ENCODE results near the gene CELSR1.
"Not testable (repeated sequence)": the region's sequence is repeated elsewhere in the genome, so short reads cannot be mapped to it uniquely, and the experiment has no call there.

Gene CELSR1

GRCh38 chr22:46415776-46416519 is 121.5 kb downstream of the CELSR1 start:
- no peak for DNase-seq

DNA sequence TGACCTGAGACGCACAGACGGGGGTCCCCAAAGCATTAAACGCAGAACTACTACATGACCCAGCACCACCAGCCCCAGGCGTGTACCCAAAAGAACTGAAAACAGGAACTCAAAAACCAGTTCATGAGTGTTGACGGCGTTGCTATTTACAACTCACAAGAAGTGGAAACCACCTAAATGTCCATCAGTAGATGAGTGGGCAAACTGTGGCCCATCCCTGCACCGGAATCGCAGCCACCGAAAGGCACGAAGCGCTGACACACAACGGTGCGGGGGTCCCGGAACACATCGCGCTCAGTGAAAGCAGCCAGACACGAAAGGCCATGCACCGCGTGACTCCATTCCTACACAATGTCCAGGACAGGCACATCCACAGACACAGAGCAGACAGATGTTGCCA is 122.7 kb downstream of the CELSR1 start:
- no peak for DNase-seq

DNA sequence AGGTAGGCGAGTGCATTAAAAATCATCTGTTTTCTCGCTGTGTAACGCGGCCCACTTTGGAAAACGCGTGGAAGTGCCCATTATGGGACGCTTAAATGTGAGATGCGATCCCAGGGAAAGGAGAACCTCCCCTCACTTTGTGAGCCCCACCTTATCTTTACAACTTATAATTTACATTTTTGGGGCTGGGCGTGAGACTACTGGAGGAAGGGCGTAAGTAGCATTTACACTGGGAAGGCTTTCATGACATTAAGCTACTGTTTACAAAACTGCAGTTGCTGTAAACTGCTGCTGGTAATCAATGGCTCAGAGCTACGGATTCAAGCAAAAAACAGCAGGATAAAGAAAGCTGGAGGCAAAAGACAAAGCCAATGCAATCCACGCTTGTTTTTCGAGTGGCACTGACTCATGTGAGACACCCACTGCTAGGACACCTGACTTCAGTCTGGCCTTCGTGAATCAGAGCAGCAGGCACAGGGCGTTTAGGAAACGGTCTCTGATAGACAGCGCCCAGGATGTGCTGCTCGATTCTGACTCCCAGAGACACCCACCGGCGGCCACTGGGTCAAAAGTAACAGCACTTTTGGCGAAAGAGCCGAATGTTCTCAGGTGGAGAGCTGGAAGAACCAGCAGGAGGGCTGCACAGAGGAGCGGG is 123.6 kb downstream of the CELSR1 start:
- DNase-seq, result no peak

DNA sequence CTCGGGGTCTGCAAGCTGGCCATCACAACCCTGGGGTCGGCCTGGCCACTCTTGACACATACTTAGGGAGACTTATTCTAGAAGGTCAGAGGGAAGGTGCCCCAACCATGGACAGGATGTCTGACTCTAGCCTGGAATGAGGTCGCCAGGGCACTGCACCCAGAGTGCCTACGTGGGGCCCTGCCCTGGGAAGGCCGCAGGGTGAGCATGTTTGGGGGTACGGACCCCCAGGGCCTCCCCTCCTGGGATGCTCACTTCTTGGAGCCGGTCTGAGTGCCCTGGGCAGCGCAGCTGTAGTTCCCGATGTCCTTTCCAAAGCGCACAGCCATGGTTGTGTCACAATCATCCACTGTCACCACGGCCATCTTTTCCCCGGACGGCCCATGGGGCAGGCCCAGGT is 126.1 kb downstream of the CELSR1 start:
- no peak for DNase-seq

- no peak for DNase-seq
These were observed 127.1 kb downstream of the CELSR1 start for GRCh38 chr22:46410291-46410808.

DNA sequence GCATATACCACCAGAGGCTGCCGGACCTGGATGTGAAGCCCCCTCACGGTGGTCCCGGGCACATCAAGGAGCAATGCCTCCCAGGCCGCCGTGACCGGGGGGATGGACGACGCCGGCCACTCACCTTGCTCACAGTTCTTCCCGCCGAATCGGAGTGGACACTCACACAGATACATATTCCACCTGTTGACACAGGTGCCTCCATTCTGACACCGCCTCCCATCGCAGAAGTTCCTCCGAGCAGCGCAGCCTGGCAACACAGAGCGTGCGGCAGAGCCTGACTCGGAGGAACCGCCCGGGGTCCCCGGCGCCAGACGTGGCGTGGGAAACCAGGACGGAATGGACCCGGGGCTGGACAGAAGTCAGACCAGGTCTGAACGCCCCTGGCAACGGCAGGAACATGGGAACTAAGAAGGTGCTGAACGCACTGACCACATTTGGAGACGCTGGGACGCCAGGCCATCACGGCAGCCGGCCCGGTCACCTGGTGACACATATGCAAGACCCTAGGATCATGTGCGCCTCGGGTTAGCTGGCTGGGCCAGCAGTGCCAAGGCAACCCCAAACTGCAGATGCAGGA is 127.7 kb downstream of the CELSR1 start:
- DNase-seq, result no peak

DNA sequence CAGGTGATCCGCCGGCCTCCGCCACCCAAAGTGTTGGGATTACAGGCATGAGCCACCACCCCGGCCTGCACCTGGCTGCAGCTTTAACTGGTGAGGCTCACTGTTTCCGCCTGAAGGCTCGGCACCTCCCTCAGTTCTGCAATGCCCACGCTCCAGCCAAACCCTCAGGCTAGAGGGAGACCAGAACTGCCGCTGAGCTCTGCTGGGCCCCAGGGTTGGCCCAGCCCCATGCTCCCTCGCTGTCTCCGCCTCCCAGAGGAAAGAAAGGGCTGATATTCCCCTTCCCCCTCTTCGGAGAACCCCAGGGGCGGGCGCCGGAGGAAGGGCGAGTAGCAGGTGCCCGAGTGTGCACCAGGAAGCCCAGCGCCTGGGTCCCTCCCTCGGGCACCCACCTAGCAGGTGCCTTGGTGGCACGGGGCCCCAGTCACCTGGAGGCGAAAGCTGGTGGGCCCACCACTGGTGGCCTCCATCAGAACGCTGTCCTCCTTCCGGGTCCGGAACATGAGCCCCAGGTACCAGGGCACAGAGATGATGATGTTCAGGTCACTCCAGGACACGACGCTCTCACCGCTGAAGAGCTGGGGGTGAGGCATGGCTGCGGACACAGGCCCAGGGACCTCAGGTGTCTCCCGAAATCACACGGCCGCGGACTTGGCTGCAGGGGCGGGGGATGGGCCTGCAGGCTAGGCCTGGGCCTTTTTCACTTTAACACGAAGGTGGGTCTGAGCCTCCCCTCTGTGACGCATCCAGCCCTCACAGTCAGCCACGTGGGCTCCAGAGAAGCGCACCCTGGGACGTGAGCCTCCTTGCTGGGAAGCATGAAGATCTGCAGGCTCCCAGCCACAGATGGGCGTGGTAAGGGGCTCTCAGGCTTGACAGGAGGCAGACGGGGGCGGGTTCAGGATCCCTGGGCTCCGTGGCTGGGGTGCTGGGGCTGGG is 128.6 kb downstream of the CELSR1 start:
- no peak for DNase-seq

DNA sequence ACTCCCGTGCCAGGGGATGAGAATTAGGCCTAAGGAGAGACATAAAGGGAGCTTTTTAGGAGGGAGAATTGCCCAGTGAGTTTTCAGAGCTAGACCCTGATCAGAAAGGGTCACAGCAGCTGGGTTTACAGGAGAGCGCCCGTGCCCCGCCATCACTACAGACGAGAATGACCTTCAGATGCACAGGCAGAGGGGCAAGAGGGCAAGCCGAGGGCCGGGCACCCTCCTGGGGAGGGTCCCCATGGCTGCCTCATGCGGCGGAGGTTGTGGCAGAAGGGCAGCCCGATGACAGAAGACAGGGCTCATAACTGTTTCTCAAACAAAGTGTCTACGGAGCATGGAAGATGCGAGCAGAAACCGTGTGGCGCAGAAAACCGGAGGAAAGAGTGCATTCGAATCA is 129.7 kb downstream of the CELSR1 start:
- DNase-seq, result no peak

- no peak for DNase-seq
These were observed 130.6 kb downstream of the CELSR1 start for GRCh38 chr22:46406791-46407190.

- no peak for DNase-seq
These were observed 131.1 kb downstream of the CELSR1 start for GRCh38 chr22:46406349-46406748.

DNA sequence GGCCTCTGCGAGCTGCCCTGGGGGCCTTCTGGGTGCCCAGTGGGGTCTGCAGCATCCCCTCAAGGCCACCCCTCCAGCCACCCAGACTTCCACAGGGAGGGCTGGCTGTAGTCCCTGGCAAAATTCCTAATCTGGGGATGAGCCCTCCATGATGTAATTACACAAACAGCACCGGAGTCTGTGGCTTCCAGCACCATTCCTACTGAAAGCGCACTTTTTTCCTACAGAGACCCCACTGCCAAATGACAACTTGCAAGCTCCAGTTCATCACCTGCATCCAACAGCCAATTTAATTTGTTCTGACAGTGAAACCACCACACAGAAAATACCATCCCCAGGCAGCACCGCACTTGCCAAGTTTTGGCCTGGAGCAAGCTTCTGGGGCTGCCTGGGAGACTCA is 131.5 kb downstream of the CELSR1 start:
- DNase-seq, result no peak

DNA sequence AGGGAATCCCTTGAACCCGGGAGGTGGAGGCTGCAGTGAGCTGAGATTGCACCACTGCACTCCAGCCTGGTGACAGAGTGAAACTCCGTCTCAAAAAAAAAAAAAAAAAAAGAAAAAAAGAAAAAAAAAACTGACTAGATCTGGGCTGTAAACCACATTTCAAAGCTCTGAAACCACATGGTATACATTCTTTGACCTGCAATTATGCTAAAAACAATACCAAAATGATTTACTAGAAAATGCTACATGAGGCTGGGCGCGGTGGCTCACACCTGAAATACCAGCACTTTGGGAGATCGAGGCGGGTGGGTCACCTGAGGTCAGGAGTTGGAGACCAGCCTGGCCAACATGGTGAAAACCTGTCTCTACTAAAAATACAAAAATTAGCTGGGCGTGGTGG is 133.5 kb downstream of the CELSR1 start:
- DNase-seq, result not testable (repeated sequence)

- no peak for DNase-seq
These were observed 134.9 kb downstream of the CELSR1 start for GRCh38 chr22:46402505-46402904.

GRCh38 chr22:46401370-46401769 is 136.1 kb downstream of the CELSR1 start:
- DNase-seq, result no peak

DNA sequence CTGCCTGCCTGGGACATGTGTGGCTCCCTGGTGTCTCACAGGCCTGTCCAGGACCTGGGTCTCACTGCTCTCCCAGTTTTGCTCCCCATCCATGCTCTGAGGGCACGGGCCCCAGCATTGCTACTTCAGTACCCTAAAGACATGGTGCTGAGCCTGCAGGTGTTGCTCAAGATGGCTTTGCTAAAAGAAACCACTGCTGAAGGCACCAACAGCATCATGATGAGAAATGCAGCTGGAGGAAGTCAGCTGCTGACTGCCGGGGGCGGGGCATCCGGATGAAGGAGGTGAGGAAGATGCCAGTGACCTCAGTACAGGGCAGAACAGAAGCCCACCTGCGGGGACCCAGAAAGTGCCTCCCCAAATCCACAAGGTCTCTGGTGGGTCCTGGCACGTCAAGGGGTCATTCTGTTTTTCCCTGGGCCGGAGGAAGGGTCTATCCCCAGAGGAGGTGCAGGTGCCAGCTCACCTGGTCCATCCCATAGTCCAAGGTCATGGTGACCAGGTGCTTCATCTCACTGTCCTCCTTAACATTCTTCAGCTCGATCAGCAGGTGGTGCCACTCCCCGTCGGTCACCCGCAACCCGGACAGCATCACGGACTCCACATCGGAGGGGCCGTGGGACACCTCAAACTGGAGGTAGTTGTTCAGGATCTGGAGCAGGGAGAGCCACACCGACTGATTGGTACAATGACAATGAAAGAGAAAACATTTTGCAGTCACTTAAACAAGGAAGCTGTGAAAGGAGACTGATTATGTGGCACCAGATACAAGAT is 138.0 kb downstream of the CELSR1 start:
- no peak for DNase-seq

DNA sequence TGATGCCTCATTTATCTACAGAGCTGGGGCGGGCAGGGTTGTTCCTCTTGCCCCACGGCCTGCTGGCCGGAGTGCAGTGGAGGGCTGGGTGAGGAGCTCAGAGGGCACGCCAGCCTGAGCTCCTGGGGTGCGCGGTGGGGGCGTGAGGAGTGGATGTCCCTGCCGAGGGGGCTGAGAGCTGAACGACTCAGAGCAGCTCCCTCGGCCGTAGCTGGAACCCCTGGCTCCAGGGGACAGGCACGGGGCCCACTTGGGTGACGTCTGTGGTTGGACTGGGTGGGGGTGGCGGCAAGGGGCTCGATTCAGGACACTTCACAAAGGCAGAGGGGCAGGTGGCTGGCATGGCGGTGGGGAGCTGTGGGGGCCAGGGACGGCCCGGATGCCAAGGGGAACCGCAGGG is 139.5 kb downstream of the CELSR1 start:
- DNase-seq, result no peak

GRCh38 chr22:46397514-46397913 is 139.9 kb downstream of the CELSR1 start:
- DNase-seq, result no peak

DNA sequence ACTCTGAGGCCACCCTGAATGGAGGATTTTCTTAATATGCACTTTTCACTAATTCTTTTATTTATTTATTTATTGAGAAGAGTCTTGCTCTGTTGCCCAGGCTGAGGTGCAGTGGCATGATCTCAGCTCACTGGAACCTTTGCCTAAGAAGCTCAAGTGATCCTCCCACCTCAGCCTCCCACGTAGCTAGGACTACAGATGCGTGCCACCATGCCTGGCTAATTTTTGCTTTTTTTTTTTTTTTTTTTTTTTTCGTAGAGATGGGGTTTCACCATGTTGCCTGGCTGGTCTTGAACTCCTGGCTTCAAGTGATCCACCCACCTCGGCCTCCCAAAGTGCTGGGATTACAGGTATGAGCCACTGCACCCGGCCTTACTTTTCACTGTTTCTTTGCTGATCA is 140.4 kb downstream of the CELSR1 start:
- not testable (repeated sequence) for DNase-seq

DNA sequence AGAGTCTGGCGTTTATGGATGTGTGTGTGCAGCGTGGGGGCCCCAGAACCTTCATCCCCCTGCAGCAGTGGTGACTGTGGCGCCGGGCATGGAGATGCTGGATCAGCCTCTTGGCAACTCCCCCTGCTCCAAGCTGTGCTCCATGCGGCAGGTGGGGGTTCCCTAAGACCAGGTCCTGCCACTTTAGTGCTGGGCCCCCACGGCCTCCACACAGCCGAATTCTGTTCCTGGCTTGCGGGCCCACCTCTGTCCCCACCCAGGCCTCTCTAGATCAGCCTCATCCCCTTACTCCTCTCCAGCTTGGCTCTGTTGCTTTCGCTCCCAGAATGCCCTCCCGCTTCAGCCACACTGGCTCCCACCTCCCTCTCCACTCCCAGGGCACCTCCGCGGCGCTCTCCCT is 142.3 kb downstream of the CELSR1 start:
- no peak for DNase-seq

GRCh38 chr22:46394622-46395021 is 142.8 kb downstream of the CELSR1 start:
- DNase-seq, result no peak

- DNase-seq, result no peak
These were observed 143.5 kb downstream of the CELSR1 start for GRCh38 chr22:46393873-46394272.
